ENCODE results near the gene CATSPERE.
A peak's percentile ranks its signal among the peaks of the same experiment; 100 is the strongest.
"Not testable (repeated sequence)": the region's sequence is repeated elsewhere in the genome, so short reads cannot be mapped to it uniquely, and the experiment has no call there.

CATSPERE gene

GRCh38 chr1:244659694-244660093 lies 198.6 kb downstream of the CATSPERE start:
- Histone ChIP-seq H3K18ac (ENCODE audit: low read length) (no peak overlapping the region), H3K4ac (ENCODE audit: low read depth, low read length) (no peak overlapping the region), H2BK15ac (replicated peaks; ENCODE audit: low read depth) (no peak overlapping the region), H3K4me2 (ENCODE audit: low read length) (no peak overlapping the region), H3K9ac (ENCODE audit: low read length) (no peak overlapping the region), H3K27ac (ENCODE audit: low read depth, low read length) (no peak overlapping the region), H2AK5ac (ENCODE audit: low read length) (no peak overlapping the region), H3K23ac (ENCODE audit: low read length) (no peak overlapping the region), H3K4me3 (ENCODE audit: low read length) (no peak overlapping the region), H3K27me3 (ENCODE audit: insufficient read depth, low read length, poor library complexity) (no peaks in the 10 kb centered on the region), H4K8ac (ENCODE audit: low read depth, low read length) (no peak overlapping the region), H4K5ac (ENCODE audit: low read length) (no peak overlapping the region), H3K4me1 (ENCODE audit: control insufficient read depth, low read depth, low read length) (peaks cover 2% of the 10 kb centered on the region), H2BK5ac (ENCODE audit: low read length) (no peak overlapping the region), H3K36me3 (ENCODE audit: control insufficient read depth, insufficient read depth, low read length) (peaks cover 2% of the 10 kb centered on the region), H2BK120ac (ENCODE audit: low read depth, low read length) (no peak overlapping the region), H3K79me2 (ENCODE audit: control insufficient read depth, insufficient read depth, low read length) (peaks cover 52% of the 10 kb centered on the region), H3K56ac (ENCODE audit: low read length) (no peak overlapping the region), H3K79me1 (ENCODE audit: low read length) (peaks cover 18% of the 10 kb centered on the region)
- DNase-seq = no peak
- WGBS (ENCODE audit: extremely low coverage, insufficient coverage, low lambda C conversion rate) = no CpG with 5 or more reads among the region's 3 CpGs

- Histone ChIP-seq H3K27ac (ENCODE audit: low read depth, low read length) (no peak overlapping the region), H3K27me3 (ENCODE audit: insufficient read depth, low read length, poor library complexity) (no peaks in the 10 kb centered on the region), H3K9ac (ENCODE audit: low read length) (no peak overlapping the region), H2AK5ac (ENCODE audit: low read length) (no peak overlapping the region), H3K4me3 (ENCODE audit: low read length) (no peak overlapping the region), H3K4me2 (ENCODE audit: low read length) (no peak overlapping the region), H3K23ac (ENCODE audit: low read length) (no peak overlapping the region), H2BK120ac (ENCODE audit: low read depth, low read length) (no peak overlapping the region), H3K56ac (ENCODE audit: low read length) (no peak overlapping the region), H3K79me1 (ENCODE audit: low read length) (peaks cover 21% of the 10 kb centered on the region), H3K4me1 (ENCODE audit: control insufficient read depth, low read depth, low read length) (no peaks in the 10 kb centered on the region), H3K18ac (ENCODE audit: low read length) (no peak overlapping the region), H4K5ac (ENCODE audit: low read length) (no peak overlapping the region), H4K8ac (ENCODE audit: low read depth, low read length) (no peak overlapping the region), H2BK15ac (replicated peaks; ENCODE audit: low read depth) (no peak overlapping the region), H2BK5ac (ENCODE audit: low read length) (no peak overlapping the region), H3K4ac (ENCODE audit: low read depth, low read length) (no peak overlapping the region), H3K79me2 (ENCODE audit: control insufficient read depth, insufficient read depth, low read length) (peaks cover 53% of the 10 kb centered on the region), H3K36me3 (ENCODE audit: control insufficient read depth, insufficient read depth, low read length) (peaks cover 2% of the 10 kb centered on the region)
- WGBS (ENCODE audit: extremely low coverage, insufficient coverage, low lambda C conversion rate) = no CpG with 5 or more reads among the region's 3 CpGs
- DNase-seq = no peak
Measured at GRCh38 chr1:244660595-244660994, 199.5 kb downstream of the CATSPERE start.

GRCh38 chr1:244661569-244662312 lies 200.7 kb downstream of the CATSPERE start:
- not testable (repeated sequence) for H3K4ac ChIP-seq (ENCODE audit: low read depth, low read length); H3K18ac ChIP-seq (ENCODE audit: low read length); H3K27ac ChIP-seq (ENCODE audit: low read depth, low read length); H4K5ac ChIP-seq (ENCODE audit: low read length); H3K23ac ChIP-seq (ENCODE audit: low read length); DNase-seq; H2BK15ac ChIP-seq (replicated peaks; ENCODE audit: low read depth); H3K4me2 ChIP-seq (ENCODE audit: low read length); H3K4me1 ChIP-seq (ENCODE audit: control insufficient read depth, low read depth, low read length); H2AK5ac ChIP-seq (ENCODE audit: low read length); H2BK5ac ChIP-seq (ENCODE audit: low read length); H3K56ac ChIP-seq (ENCODE audit: low read length); H4K8ac ChIP-seq (ENCODE audit: low read depth, low read length); H3K9ac ChIP-seq (ENCODE audit: low read length); H2BK120ac ChIP-seq (ENCODE audit: low read depth, low read length); H3K27me3 ChIP-seq (ENCODE audit: insufficient read depth, low read length, poor library complexity); H3K36me3 ChIP-seq (ENCODE audit: control insufficient read depth, insufficient read depth, low read length); H3K4me3 ChIP-seq (ENCODE audit: low read length)
- no CpG with 5 or more reads among the region's 4 CpGs for WGBS (ENCODE audit: extremely low coverage, insufficient coverage, low lambda C conversion rate)
- Histone ChIP-seq H3K79me1 (ENCODE audit: low read length) (peaks cover 16% of the 10 kb centered on the region), H3K79me2 (ENCODE audit: control insufficient read depth, insufficient read depth, low read length) (peaks cover 52% of the 10 kb centered on the region)

GRCh38 chr1:244662599-244662998 lies 201.5 kb downstream of the CATSPERE start:
- peaks cover 2% of the 10 kb centered on the region for H3K36me3 ChIP-seq (ENCODE audit: control insufficient read depth, insufficient read depth, low read length)
- no peak overlapping the region for H2BK15ac ChIP-seq (replicated peaks; ENCODE audit: low read depth)
- no peak overlapping the region for H2BK120ac ChIP-seq (ENCODE audit: low read depth, low read length)
- peaks cover 13% of the 10 kb centered on the region for H3K79me1 ChIP-seq (ENCODE audit: low read length)
- no peak overlapping the region for H2BK5ac ChIP-seq (ENCODE audit: low read length)
- peak overlapping the region; percentile 15 for H3K56ac ChIP-seq (ENCODE audit: low read length)
- no peak overlapping the region for H3K4me3 ChIP-seq (ENCODE audit: low read length)
- H4K8ac ChIP-seq (ENCODE audit: low read depth, low read length) = no peak overlapping the region
- H3K4me2 ChIP-seq (ENCODE audit: low read length) = no peak overlapping the region
- DNase-seq = peak; percentile 12
- H2AK5ac ChIP-seq (ENCODE audit: low read length) = no peak overlapping the region
- no peak overlapping the region for H4K5ac ChIP-seq (ENCODE audit: low read length)
- peaks cover 48% of the 10 kb centered on the region for H3K79me2 ChIP-seq (ENCODE audit: control insufficient read depth, insufficient read depth, low read length)
- H3K27me3 ChIP-seq (ENCODE audit: insufficient read depth, low read length, poor library complexity) = no peaks in the 10 kb centered on the region
- no peak overlapping the region for H3K27ac ChIP-seq (ENCODE audit: low read depth, low read length)
- no CpG with 5 or more reads among the region's 2 CpGs for WGBS (ENCODE audit: extremely low coverage, insufficient coverage, low lambda C conversion rate)
- no peak overlapping the region for H3K9ac ChIP-seq (ENCODE audit: low read length)
- no peak overlapping the region for H3K18ac ChIP-seq (ENCODE audit: low read length)
- H3K23ac ChIP-seq (ENCODE audit: low read length) = no peak overlapping the region
- no peak overlapping the region for H3K4ac ChIP-seq (ENCODE audit: low read depth, low read length)
- H3K4me1 ChIP-seq (ENCODE audit: control insufficient read depth, low read depth, low read length) = no peaks in the 10 kb centered on the region

- Histone ChIP-seq H2AK5ac (ENCODE audit: low read length) (no peak overlapping the region), H3K36me3 (ENCODE audit: control insufficient read depth, insufficient read depth, low read length) (peaks cover 1% of the 10 kb centered on the region), H3K18ac (ENCODE audit: low read length) (no peak overlapping the region), H3K4ac (ENCODE audit: low read depth, low read length) (no peak overlapping the region), H3K27me3 (ENCODE audit: insufficient read depth, low read length, poor library complexity) (no peaks in the 10 kb centered on the region), H3K27ac (ENCODE audit: low read depth, low read length) (no peak overlapping the region), H4K5ac (ENCODE audit: low read length) (no peak overlapping the region), H3K4me2 (ENCODE audit: low read length) (no peak overlapping the region), H3K9ac (ENCODE audit: low read length) (no peak overlapping the region), H3K56ac (ENCODE audit: low read length) (no peak overlapping the region), H2BK15ac (replicated peaks; ENCODE audit: low read depth) (no peak overlapping the region), H2BK120ac (ENCODE audit: low read depth, low read length) (no peak overlapping the region), H3K79me2 (ENCODE audit: control insufficient read depth, insufficient read depth, low read length) (peaks cover 40% of the 10 kb centered on the region), H3K23ac (ENCODE audit: low read length) (no peak overlapping the region), H3K4me3 (ENCODE audit: low read length) (no peak overlapping the region), H2BK5ac (ENCODE audit: low read length) (no peak overlapping the region), H4K8ac (ENCODE audit: low read depth, low read length) (no peak overlapping the region), H3K79me1 (ENCODE audit: low read length) (peaks cover 11% of the 10 kb centered on the region), H3K4me1 (ENCODE audit: control insufficient read depth, low read depth, low read length) (no peaks in the 10 kb centered on the region)
- peak; percentile 32 for DNase-seq
- no CpG with 5 or more reads among the region's 3 CpGs for WGBS (ENCODE audit: extremely low coverage, insufficient coverage, low lambda C conversion rate)
Measured at GRCh38 chr1:244664353-244664752, 203.3 kb downstream of the CATSPERE start.

- H3K79me1 ChIP-seq (ENCODE audit: low read length) = peaks cover 13% of the 10 kb centered on the region
- no peaks in the 10 kb centered on the region for H3K4me1 ChIP-seq (ENCODE audit: control insufficient read depth, low read depth, low read length)
- no peak overlapping the region for H3K18ac ChIP-seq (ENCODE audit: low read length)
- no peaks in the 10 kb centered on the region for H3K27me3 ChIP-seq (ENCODE audit: insufficient read depth, low read length, poor library complexity)
- no peak overlapping the region for H2BK5ac ChIP-seq (ENCODE audit: low read length)
- no peak overlapping the region for H3K27ac ChIP-seq (ENCODE audit: low read depth, low read length)
- H3K23ac ChIP-seq (ENCODE audit: low read length) = no peak overlapping the region
- no peak overlapping the region for H3K4me2 ChIP-seq (ENCODE audit: low read length)
- H3K9ac ChIP-seq (ENCODE audit: low read length) = no peak overlapping the region
- no peak overlapping the region for H4K8ac ChIP-seq (ENCODE audit: low read depth, low read length)
- no peak overlapping the region for H3K56ac ChIP-seq (ENCODE audit: low read length)
- no peak overlapping the region for H3K4me3 ChIP-seq (ENCODE audit: low read length)
- no peak overlapping the region for H2BK120ac ChIP-seq (ENCODE audit: low read depth, low read length)
- H3K4ac ChIP-seq (ENCODE audit: low read depth, low read length) = no peak overlapping the region
- peak; percentile 14 for DNase-seq
- no peak overlapping the region for H2AK5ac ChIP-seq (ENCODE audit: low read length)
- no peak overlapping the region for H2BK15ac ChIP-seq (replicated peaks; ENCODE audit: low read depth)
- no peak overlapping the region for H4K5ac ChIP-seq (ENCODE audit: low read length)
- H3K79me2 ChIP-seq (ENCODE audit: control insufficient read depth, insufficient read depth, low read length) = peaks cover 33% of the 10 kb centered on the region
- no peaks in the 10 kb centered on the region for H3K36me3 ChIP-seq (ENCODE audit: control insufficient read depth, insufficient read depth, low read length)
- WGBS (ENCODE audit: extremely low coverage, insufficient coverage, low lambda C conversion rate) = no CpG with 5 or more reads among the region's 4 CpGs
Measured at GRCh38 chr1:244665771-244666217, 204.7 kb downstream of the CATSPERE start.

All from mesendoderm (in vitro differentiated cells).